Cerebellar cortex (tissue), 1 donor: Measurements from ENCODE around the gene TRAF5.

Experiments
- DNase-seq: peaks from one replicate; pipeline ENCODE4 v3.0.0-alpha.2; 2015; ENCODE audit warnings: low spot score

TRAF5 gene

DNA sequence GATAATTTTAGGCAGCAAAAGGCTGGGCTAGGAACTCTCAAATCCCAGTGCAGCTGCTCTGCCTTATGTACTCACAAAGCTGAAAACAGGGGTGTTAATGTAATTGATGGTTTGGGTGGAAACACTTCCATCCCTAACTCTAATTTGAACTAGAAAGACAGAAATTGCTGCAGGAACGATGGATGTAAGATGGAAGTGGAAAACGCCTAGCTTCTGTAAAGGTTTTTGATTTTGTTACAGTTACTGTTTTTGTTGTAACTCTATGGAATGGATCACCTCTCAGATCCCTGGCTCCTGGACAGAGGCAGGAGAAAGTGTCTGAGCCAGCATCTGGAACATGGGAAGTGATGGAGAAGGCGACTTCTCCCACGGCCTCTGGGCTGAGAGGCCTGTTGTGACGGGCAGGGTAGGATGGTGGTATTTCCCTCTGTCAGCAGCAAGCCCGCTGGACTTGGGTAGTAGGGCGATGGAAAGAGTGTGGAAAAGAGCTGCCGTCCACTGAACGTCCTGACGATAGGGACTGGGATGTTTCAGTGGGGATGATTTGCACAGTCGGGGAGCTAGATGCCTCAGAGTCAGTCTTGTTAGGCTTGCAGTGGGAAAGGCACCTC lies 1.6 kb downstream of the TRAF5 start:
- no peak for DNase-seq

- DNase-seq: no peak
These were observed 2.3 kb downstream of the TRAF5 start for GRCh38 chr1:211328866-211329475.

GRCh38 chr1:211329764-211330201 lies 3.1 kb downstream of the TRAF5 start:
- DNase-seq: no peak

GRCh38 chr1:211330282-211330936 lies 3.8 kb downstream of the TRAF5 start:
- DNase-seq: no peak

DNA sequence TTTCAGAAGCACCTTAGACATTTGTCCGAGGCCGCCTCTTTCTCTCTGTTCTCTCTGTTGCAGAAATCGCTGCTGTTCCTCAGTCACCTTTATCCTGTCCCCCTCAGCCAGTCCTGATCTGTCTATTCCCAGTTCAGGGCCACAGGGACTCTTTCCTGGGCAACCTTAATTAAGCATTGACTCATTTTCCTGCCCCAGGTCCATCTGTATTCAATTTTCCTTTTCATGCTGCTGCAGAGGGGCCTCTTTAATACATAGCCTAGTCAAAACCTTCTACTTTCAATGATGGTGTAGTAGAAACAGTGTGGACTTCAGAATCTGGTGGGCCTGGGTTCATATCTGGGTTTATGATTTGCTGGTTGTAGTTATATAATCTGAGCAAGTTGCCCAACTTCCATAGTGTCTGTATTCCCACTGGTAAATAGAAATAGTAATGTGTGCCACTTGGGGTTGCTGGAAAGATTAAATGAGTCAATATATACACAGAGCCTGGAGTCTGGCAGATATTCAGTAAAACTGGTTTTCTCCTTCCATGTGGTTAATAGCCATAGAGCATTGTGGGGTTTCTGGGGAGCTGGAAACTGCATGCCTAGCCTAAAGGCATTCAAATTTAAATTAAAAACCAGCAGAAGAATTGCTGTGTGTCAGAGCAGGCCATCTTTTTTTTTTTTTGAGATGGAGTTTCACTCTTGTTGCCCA lies 4.5 kb downstream of the TRAF5 start:
- DNase-seq: no peak

GRCh38 chr1:211332036-211332616 lies 5.5 kb downstream of the TRAF5 start:
- no peak for DNase-seq

DNA sequence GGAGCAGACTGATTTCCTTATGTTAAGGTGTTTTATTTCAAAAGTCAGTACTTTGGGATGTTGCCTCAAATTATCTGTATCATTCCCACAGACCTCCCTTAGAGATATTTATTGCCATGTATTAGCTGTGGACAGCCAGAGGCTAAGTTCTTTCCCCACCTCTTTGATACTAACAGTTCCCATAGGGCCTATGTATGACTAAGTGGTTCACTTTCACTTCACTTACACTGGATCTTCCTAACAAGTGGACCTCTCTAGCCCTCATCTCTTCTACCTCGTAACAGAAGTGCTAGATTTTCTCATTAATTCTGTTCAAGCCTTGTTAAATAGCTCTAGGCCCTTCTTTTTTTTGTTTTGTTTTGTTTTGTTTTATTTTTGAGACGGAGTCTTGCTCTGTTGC lies 6.2 kb downstream of the TRAF5 start:
- DNase-seq: no peak

DNA sequence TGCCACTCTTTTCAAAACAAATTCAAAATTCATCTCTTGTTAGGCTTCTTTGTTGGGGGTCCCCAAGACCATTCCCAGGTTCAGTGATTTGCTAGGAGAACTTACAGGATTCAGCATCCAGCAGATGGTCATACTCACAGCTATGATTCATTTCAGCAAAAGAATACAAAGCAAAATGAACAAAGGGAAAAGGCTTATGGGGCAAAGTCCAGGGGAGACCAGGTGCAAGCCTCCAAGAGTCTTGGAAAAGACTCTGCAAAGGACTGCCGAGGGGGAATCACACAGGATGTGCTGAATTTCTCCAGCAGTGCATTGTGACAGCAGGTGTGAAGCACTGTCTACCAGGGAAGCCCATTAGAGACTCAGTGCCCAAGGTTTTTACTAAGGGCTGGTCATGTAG lies 7.3 kb downstream of the TRAF5 start:
- no peak for DNase-seq

- DNase-seq: no peak
These were observed 8.4 kb downstream of the TRAF5 start for GRCh38 chr1:211334986-211335385.

DNA sequence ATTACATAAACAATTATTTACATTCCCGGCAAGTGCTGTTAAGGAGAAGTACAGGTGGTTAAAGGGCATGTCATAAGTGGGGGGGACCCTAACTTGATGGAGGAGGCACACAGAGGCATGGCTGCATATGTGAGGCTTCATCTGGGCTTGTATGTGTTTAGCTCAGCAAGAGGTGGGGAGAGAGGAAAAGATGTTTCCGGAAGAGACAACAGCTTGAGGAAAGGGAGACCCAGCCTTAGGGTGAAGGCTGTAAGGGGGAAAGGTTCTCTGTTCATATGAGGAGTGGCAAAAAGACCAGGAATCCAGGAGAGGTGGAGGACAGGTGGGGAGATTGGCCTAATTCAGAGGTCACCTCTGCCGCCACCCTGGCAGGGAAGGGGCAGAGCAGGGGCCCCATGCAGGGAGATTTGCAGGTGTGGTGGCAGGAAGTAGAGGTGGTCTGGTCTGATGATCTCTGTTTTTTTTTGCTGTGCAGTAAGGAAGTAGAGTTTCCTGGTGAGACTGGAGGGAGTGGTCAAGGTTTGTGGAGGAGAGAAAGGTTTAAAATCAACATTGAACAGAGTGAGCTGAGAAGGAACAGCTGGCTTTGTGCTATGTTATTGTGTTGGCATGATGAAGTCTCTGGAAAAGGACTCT lies 9.0 kb downstream of the TRAF5 start:
- DNase-seq: no peak

DNA sequence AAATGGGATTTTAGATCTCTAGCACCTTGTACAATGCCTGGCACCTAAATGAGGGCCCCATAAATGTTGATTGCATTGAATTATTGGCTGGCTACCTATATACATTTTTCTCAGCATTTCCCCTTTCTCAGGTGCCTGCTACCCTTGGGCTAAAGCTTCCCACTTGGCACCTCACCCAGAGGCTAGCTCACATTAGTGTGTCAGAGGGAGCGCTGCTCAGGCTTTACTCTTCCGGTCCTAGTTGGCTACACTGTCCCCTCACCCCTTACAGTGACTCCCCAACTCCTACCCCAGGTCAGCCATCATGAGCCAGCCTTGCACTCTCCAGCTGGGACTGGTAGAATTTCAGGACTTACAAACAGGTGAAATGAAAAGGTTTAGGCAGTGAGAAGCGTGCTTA lies 9.5 kb downstream of the TRAF5 start:
- DNase-seq: no peak

GRCh38 chr1:211336775-211337174 lies 10.1 kb downstream of the TRAF5 start:
- DNase-seq: no peak

- DNase-seq: no peak
These were observed 11.0 kb downstream of the TRAF5 start for GRCh38 chr1:211337430-211338223.

GRCh38 chr1:211338224-211338620 lies 11.6 kb downstream of the TRAF5 start:
- DNase-seq: no peak

- DNase-seq: no peak
These were observed 13.0 kb downstream of the TRAF5 start for GRCh38 chr1:211339631-211340041.

DNA sequence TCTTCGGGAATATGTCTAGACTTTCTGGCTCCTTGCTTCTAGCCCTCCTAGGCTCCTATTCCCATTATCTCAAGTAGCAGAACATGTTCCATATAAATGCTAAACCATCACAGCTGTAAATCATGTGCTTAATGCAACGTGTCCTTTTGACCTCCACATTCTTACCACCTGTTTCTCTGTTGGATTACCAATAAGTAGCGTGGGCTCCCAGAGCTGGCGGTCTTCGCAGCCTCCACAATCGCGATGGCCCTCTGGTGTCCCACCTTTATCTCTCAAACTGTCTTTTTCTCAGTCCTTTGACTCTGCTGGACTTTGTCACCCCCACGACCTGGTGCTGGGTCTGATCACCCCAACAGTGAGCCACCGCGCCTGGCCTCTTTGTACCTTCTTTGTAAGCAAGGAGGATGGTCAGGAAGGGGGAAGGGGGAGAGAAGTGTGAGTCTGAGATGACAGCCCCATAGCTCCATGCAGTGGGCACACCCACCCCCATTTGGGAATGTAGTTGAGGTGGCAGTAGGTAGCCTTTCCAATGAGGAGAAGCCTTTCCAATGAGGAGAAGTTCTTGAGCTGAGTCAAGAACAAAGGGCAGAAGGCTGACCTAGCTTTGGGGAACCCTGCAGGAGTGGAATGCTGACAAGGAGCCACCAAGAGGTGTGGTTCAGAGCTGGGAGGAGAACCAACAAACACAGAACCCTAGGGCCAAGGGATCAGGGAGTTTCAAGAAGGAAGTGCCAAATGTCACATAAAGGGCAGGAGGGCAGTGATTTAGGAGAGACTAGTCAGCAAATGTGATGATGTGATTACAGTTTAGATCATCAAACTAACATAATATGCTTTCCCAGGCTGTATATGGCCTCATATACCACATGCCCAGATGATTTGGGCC lies 14.2 kb downstream of the TRAF5 start:
- no peak for DNase-seq

DNA sequence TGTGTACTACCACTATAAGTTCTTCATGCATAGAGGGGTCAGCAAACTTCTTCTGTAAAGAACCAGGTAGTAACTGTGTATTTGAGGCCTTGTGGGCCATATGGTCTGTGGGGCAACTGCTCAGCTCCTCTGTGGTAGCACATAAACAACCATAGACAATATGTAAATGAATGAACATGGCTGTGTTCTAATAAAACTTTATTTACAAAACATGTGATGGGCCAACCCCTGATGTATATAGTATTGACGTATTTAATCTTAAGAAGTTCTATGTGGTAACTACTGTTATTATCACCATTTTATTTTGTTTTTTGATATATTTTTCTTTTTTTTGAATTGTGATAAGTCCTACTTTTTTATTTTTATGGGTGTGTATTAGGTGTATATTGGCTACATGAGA lies 15.4 kb downstream of the TRAF5 start:
- DNase-seq: no peak

- no peak for DNase-seq
These were observed 17.0 kb downstream of the TRAF5 start for GRCh38 chr1:211343607-211344006.

DNA sequence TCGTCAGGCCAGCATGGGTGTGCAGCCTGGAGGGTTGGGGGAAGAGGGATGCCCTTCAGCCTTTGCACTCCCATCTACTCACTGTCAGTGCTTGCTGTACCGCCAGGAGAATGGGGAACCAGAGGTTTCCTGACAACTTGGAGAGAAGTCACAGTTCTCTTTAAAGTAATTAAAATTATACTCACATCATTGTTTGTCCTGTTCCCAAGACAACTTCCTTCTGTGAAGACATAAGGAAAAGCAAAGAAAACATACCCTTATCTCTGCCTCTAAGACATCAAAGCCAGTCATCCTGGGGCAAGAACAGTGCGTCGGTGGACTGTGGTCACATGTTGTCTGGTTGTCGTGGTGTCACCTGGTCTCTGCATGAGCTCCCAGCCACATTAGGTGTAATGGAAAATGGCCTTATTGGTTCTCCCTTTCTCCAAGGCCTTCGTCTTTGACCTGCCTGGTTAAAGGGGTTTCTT lies 17.6 kb downstream of the TRAF5 start:
- DNase-seq: no peak

DNA sequence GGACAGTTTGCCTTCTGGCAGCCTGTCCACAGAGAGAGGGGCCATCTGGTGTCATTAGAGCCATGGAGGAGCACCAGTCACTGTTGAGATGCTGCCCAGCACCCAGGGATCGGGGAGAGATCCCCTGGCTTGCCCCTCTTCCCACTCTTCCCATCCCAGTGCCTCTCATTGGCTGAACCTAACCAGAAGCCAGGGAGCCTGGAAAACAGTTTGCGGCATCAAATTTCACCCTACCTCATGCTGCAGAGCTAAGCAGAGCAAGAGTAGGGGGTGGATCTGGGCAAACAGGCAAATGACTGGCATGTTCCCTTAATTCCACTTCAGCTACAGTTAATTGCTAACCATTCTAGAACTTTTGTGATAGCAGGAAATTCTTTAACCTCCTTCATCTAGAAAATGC lies 19.1 kb downstream of the TRAF5 start:
- no peak for DNase-seq
